ENCODE measurements around the gene HEXIM2.

DNA sequence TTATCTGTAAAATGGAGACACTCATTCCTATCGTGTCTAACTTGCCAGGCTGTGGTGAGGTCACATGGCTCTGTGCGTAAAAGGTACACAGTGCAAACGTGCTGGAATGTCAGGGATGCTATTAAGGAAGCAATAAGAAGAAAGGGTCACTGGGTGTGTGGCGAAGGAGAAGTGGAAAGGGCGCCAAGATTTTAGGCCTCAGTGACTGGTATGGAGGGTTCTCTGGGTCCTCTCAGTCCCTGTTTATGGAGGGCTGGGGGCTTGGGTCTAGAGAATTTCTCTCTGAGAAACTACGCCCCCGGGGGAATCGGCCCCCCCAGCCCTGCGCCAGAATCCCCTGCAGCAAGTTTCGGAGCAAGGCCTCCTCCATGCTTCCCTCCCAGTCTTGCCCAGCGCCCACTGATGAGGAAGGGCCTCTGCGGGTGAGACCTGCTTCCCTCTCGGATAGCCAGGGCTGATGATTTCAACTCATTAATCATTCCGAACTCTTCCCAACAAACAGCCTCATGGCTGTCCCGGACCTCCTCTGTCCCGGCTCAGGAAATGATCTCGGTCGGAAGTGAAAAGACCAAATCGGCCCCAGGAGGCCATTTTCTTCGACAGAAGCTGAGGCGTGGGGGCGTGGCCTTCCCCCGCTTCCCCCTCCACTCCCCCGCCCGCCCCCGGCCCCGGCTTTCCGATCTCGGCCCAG is 14.6 kb upstream of the HEXIM2 start:
- TF ChIP-seq POLR2AphosphoS5 (IDR thresholded peaks at IDR 0.05): peak; percentile 63 to 83 (median 80)
- TF ChIP-seq, protein P1, sequence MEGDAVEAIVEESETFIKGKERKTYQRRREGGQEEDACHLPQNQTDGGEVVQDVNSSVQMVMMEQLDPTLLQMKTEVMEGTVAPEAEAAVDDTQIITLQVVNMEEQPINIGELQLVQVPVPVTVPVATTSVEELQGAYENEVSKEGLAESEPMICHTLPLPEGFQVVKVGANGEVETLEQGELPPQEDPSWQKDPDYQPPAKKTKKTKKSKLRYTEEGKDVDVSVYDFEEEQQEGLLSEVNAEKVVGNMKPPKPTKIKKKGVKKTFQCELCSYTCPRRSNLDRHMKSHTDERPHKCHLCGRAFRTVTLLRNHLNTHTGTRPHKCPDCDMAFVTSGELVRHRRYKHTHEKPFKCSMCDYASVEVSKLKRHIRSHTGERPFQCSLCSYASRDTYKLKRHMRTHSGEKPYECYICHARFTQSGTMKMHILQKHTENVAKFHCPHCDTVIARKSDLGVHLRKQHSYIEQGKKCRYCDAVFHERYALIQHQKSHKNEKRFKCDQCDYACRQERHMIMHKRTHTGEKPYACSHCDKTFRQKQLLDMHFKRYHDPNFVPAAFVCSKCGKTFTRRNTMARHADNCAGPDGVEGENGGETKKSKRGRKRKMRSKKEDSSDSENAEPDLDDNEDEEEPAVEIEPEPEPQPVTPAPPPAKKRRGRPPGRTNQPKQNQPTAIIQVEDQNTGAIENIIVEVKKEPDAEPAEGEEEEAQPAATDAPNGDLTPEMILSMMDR (IDR thresholded peaks at IDR 0.05): no peak
- TF ChIP-seq POLR2A (IDR thresholded peaks at IDR 0.05): no peak
- no peak for TF ChIP-seq EP300 (IDR thresholded peaks at IDR 0.05)

Data from stomach (tissue), 4 donors.